GM12891 (cell line): ENCODE results near the gene KRTAP3-2.

Source experiments
- POLR2A ChIP-seq: IDR thresholded peaks from 2 replicates; pipeline ENCODE4 v1.6.1; 2011; ENCODE audit warnings: low read depth, low read length, control low read depth
- POLR2AphosphoS5 ChIP-seq: IDR thresholded peaks from 2 replicates; pipeline ENCODE4 v1.6.1; 2011; ENCODE audit warnings: low read depth, low read length, control low read depth

- no peak for TF ChIP-seq POLR2A
- TF ChIP-seq POLR2AphosphoS5: no peak
Measured at GRCh38 chr17:40953881-40954280, 45.8 kb downstream of the KRTAP3-2 start.
